SKM-1 (cell line): ENCODE results near the gene BAMBI.

ENCODE experiments used
- DNase-seq: peaks from one replicate; lab custom pipeline; 2025; ENCODE audit not compliant: unreplicated experiment; lab: John Stamatoyannopoulos, UW

Gene BAMBI

GRCh38 chr10:28704464-28705161 lies 27.3 kb downstream of the BAMBI start:
- no peak for DNase-seq

- DNase-seq = no peak
These were observed 28.2 kb downstream of the BAMBI start for GRCh38 chr10:28705472-28705871.

GRCh38 chr10:28709001-28709710 lies 31.8 kb downstream of the BAMBI start:
- no peak for DNase-seq

GRCh38 chr10:28710202-28710886 lies 33.0 kb downstream of the BAMBI start:
- DNase-seq = no peak

GRCh38 chr10:28711041-28711440 lies 33.7 kb downstream of the BAMBI start:
- DNase-seq = no peak

GRCh38 chr10:28711776-28712175 lies 34.5 kb downstream of the BAMBI start:
- DNase-seq = no peak

GRCh38 chr10:28713626-28714352 lies 36.5 kb downstream of the BAMBI start:
- DNase-seq = no peak

- no peak for DNase-seq
These were observed 37.2 kb downstream of the BAMBI start for GRCh38 chr10:28714401-28715053.

GRCh38 chr10:28715246-28715645 lies 37.9 kb downstream of the BAMBI start:
- DNase-seq = no peak

GRCh38 chr10:28715757-28716156 lies 38.4 kb downstream of the BAMBI start:
- no peak for DNase-seq

- no peak for DNase-seq
These were observed 39.4 kb downstream of the BAMBI start for GRCh38 chr10:28716748-28717147.

- no peak for DNase-seq
These were observed 40.4 kb downstream of the BAMBI start for GRCh38 chr10:28717656-28718201.

GRCh38 chr10:28719789-28720436 lies 42.6 kb downstream of the BAMBI start:
- no peak for DNase-seq

- DNase-seq = no peak
These were observed 44.1 kb downstream of the BAMBI start for GRCh38 chr10:28721318-28721951.

GRCh38 chr10:28722065-28722803 lies 44.9 kb downstream of the BAMBI start:
- DNase-seq = no peak

- DNase-seq = no peak
These were observed 51.0 kb downstream of the BAMBI start for GRCh38 chr10:28728366-28728765.

- DNase-seq = no peak
These were observed 52.9 kb downstream of the BAMBI start for GRCh38 chr10:28730031-28730778.

- no peak for DNase-seq
These were observed 54.8 kb downstream of the BAMBI start for GRCh38 chr10:28732091-28732490.
